HUES6 (cell line): ENCODE measurements around the gene LRP2BP.
"Not testable (repeated sequence)": the region's sequence is repeated elsewhere in the genome, so short reads cannot be mapped to it uniquely, and the experiment has no call there.

Experiments
- H3K27ac ChIP-seq: 2 replicates; pipeline ENCODE4 v1.7.0; 2013; ENCODE audit warnings: low read depth, mild to moderate bottlenecking, low read length, inconsistent platforms
- H3K27me3 ChIP-seq: 2 replicates; pipeline ENCODE4 v1.6.1; 2013; ENCODE audit warnings: low read length; ENCODE audit not compliant: control insufficient read depth, insufficient read depth
- H3K36me3 ChIP-seq: 2 replicates; pipeline ENCODE4 v1.6.1; 2013; ENCODE audit warnings: low read length; ENCODE audit not compliant: control insufficient read depth, insufficient read depth
- H3K4me1 ChIP-seq: 2 replicates; pipeline ENCODE4 v1.6.1; 2013; ENCODE audit warnings: low read length; ENCODE audit not compliant: control insufficient read depth, insufficient read depth
- H3K4me3 ChIP-seq: 2 replicates; pipeline ENCODE4 v1.5.1; 2013; ENCODE audit warnings: low read depth, low read length
- H3K9ac ChIP-seq: one replicate; pipeline ENCODE4 v1.6.1; 2013; ENCODE audit warnings: mild to moderate bottlenecking, low read length
- H3K9me3 ChIP-seq: 2 replicates; pipeline ENCODE4 v1.6.1; 2013; ENCODE audit warnings: low read depth, low read length; ENCODE audit not compliant: control insufficient read depth, insufficient read depth

Gene LRP2BP

DNA sequence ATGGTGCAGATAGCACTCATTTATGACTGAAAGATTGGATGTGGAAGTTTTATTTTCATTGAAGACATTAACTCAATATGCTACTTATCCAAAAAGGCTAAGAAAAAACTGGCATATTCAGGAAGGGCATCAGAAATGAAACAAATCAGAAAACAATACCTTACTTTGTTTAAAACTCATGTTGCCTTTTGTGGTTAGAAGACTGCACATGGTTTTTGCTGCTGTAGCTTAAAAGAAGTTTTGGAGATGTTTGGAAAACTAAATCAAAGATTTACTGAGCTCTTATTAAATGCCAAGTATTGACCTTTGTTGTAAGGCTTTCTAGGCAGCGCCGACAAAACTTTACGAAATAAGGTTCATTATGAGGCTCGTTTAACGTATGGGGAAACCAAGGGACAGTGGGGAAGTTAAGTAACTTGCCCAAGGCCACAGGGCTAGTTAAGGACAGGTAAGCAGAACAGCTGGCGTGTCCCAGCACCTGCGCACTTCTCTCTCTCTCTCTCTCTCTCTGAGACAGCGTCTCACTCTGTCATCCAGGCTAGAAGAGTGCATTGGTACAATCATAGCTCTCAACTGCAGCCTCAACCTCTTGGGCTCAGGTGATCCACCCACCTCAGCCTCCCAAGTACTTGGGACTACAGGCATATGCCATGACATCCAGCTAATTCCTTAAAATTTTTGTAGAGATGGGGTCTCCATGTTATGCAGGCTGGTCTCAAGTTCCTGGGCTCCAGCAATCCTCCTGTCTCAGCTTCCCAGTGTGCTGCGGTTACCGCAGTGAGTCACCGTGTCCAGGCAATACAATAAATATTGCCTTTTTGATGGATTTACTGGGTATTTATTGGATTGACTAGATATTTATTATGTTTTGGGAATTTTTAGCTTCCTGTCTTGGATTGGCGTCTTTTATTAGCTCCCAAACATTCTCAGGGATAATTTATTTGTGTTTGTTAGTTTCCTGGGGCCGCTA lies 16.1 kb downstream of the LRP2BP start:
- H3K27ac ChIP-seq: no peak overlapping the region
- H3K27me3 ChIP-seq: no peaks in the 10 kb centered on the region
- H3K4me3 ChIP-seq: no peak overlapping the region
- no peaks in the 10 kb centered on the region for H3K36me3 ChIP-seq
- no peaks in the 10 kb centered on the region; the same call in 1 of the 2 replicates for H3K9me3 ChIP-seq
- no peak overlapping the region for H3K9ac ChIP-seq
- peaks cover 6% of the 10 kb centered on the region; the same call in 1 of the 2 replicates for H3K4me1 ChIP-seq

DNA sequence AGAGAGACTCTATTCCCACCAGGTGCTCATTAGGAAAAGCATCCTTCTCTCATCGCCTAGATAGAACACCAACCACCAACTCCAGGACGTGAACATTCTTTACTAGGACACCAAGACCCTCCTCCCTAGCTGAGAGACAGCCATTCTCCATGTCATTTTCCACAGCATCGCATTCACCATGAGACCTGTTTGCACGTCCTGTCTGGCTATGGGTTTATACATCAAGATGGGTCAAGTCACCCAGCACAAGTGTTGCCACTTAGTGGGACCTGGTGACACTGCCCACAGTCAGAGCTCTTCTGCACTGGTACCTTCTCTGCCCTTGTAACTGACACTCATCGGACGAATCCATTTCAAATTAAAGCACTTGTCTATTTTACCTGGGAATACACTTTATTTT lies 17.5 kb downstream of the LRP2BP start:
- H3K4me3 ChIP-seq: no peak overlapping the region
- 0 out of 2 replicates have a peak, but pooled peaks cover under 1% of the 10 kb centered on the region for H3K36me3 ChIP-seq
- no peak overlapping the region for H3K9ac ChIP-seq
- H3K9me3 ChIP-seq: no peaks in the 10 kb centered on the region; the same call in 1 of the 2 replicates
- no peak overlapping the region for H3K27ac ChIP-seq
- H3K27me3 ChIP-seq: no peaks in the 10 kb centered on the region
- H3K4me1 ChIP-seq: peaks cover 6% of the 10 kb centered on the region; the same call in 1 of the 2 replicates

DNA sequence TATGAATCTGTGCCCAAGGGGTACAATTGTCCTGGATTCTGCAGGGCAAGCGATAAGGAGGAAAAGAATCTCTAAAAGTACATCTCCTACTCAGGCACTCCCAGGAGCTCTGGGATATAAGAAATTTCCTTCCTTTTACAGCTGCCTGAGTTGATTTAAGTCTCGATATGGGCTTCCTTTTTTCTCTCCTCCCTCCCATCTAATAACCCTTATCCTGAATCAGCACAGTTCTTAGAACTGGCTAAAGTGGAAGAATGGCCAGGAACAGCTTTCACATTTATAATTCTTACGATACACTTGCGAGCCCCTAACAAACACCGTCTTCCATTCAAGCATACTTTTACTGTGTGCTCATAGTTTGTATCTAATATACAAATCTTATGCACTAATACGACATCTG lies 21.2 kb downstream of the LRP2BP start:
- H3K27me3 ChIP-seq: no peaks in the 10 kb centered on the region
- no peak overlapping the region for H3K9ac ChIP-seq
- H3K4me3 ChIP-seq: no peak overlapping the region
- no peaks in the 10 kb centered on the region for H3K9me3 ChIP-seq
- peaks cover 13% of the 10 kb centered on the region; the same call in 1 of the 2 replicates for H3K36me3 ChIP-seq
- no peak overlapping the region for H3K27ac ChIP-seq
- peaks cover 13% of the 10 kb centered on the region; the same call in 1 of the 2 replicates for H3K4me1 ChIP-seq

GRCh38 chr4:185374027-185374426 lies 21.7 kb downstream of the LRP2BP start:
- Histone ChIP-seq H3K9me3 (no peaks in the 10 kb centered on the region), H3K27ac (no peak overlapping the region), H3K27me3 (no peaks in the 10 kb centered on the region), H3K36me3 (peaks cover 13% of the 10 kb centered on the region; the same call in 1 of the 2 replicates), H3K9ac (no peak overlapping the region), H3K4me3 (no peak overlapping the region), H3K4me1 (peaks cover 13% of the 10 kb centered on the region; the same call in 1 of the 2 replicates)

GRCh38 chr4:185371702-185372101 lies 24.0 kb downstream of the LRP2BP start:
- no peaks in the 10 kb centered on the region for H3K27me3 ChIP-seq
- no peak overlapping the region for H3K27ac ChIP-seq
- peaks cover 15% of the 10 kb centered on the region; the same call in 1 of the 2 replicates for H3K36me3 ChIP-seq
- H3K9me3 ChIP-seq: no peaks in the 10 kb centered on the region
- H3K9ac ChIP-seq: no peak overlapping the region
- H3K4me3 ChIP-seq: no peak overlapping the region
- peaks cover 7% of the 10 kb centered on the region; the same call in 1 of the 2 replicates for H3K4me1 ChIP-seq

- no peak overlapping the region for H3K27ac ChIP-seq
- no peaks in the 10 kb centered on the region for H3K9me3 ChIP-seq
- H3K36me3 ChIP-seq: peaks cover 15% of the 10 kb centered on the region; the same call in 1 of the 2 replicates
- H3K4me3 ChIP-seq: no peak overlapping the region
- H3K9ac ChIP-seq: no peak overlapping the region
- H3K4me1 ChIP-seq: peaks cover 7% of the 10 kb centered on the region; the same call in 1 of the 2 replicates
- H3K27me3 ChIP-seq: no peaks in the 10 kb centered on the region
These were observed 25.3 kb downstream of the LRP2BP start for GRCh38 chr4:185370268-185370949.

DNA sequence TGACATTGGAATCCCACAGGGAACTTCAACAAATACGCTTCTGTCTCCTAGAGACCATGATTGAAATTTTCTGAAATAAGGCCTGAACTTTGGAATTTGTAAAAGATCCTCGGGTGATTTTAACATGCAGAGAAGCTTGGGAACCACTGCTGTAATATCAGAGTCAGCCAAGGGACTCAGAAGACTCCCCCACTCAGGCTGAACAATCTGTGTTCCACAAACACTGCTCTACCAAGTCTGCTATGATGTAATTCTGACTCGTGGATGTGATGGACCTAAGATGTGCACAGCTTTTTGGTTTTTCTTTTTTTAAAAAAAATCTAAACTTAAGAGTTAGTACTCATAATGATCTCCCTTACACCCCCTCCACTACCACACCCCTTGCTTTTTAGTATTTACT lies 26.0 kb downstream of the LRP2BP start:
- H3K27ac ChIP-seq: no peak overlapping the region
- H3K4me1 ChIP-seq: peaks cover 7% of the 10 kb centered on the region; the same call in 1 of the 2 replicates
- no peaks in the 10 kb centered on the region for H3K27me3 ChIP-seq
- H3K4me3 ChIP-seq: no peak overlapping the region
- no peaks in the 10 kb centered on the region for H3K9me3 ChIP-seq
- peaks cover 15% of the 10 kb centered on the region; the same call in 1 of the 2 replicates for H3K36me3 ChIP-seq
- no peak overlapping the region for H3K9ac ChIP-seq

- H3K9me3 ChIP-seq: no peaks in the 10 kb centered on the region
- no peak overlapping the region for H3K27ac ChIP-seq
- H3K27me3 ChIP-seq: no peaks in the 10 kb centered on the region
- H3K9ac ChIP-seq: no peak overlapping the region
- H3K4me3 ChIP-seq: no peak overlapping the region
- H3K36me3 ChIP-seq: peaks cover 6% of the 10 kb centered on the region
- peaks cover 2% of the 10 kb centered on the region; the same call in 1 of the 2 replicates for H3K4me1 ChIP-seq
These were observed 30.8 kb downstream of the LRP2BP start for GRCh38 chr4:185364886-185365285.

- H3K27me3 ChIP-seq: no peaks in the 10 kb centered on the region
- no peak overlapping the region for H3K9ac ChIP-seq
- no peaks in the 10 kb centered on the region for H3K9me3 ChIP-seq
- no peak overlapping the region for H3K27ac ChIP-seq
- H3K4me3 ChIP-seq: no peak overlapping the region
- peaks cover 14% of the 10 kb centered on the region for H3K36me3 ChIP-seq
- H3K4me1 ChIP-seq: no peaks in the 10 kb centered on the region
These were observed 32.5 kb downstream of the LRP2BP start for GRCh38 chr4:185363251-185363650.

DNA sequence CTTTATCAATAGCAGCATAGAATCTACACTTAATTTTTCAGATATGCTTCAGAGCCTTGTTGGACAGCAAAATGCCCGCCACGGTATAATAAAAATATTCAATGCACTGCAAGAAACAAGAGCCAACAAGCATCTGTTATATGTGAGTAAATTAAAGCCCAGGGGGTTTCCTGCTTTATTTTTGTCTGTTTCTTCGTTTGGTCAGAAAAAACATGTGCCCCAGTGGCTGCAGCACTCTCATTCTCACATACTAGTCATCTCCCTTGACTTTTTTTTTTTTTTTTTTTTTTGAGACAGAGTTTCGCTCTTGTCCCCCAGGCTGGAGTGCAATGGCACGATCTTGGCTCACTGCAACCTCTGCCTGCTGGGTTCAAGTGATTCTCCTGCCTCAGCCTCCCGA lies 33.2 kb downstream of the LRP2BP start:
- peaks cover 13% of the 10 kb centered on the region for H3K36me3 ChIP-seq
- not testable (repeated sequence) for H3K9ac ChIP-seq

GRCh38 chr4:185361872-185362271 lies 33.9 kb downstream of the LRP2BP start:
- no peaks in the 10 kb centered on the region for H3K27me3 ChIP-seq
- H3K27ac ChIP-seq: no peak overlapping the region
- peaks cover 15% of the 10 kb centered on the region for H3K36me3 ChIP-seq
- H3K9ac ChIP-seq: no peak overlapping the region
- no peaks in the 10 kb centered on the region for H3K9me3 ChIP-seq
- H3K4me1 ChIP-seq: no peaks in the 10 kb centered on the region
- H3K4me3 ChIP-seq: no peak overlapping the region

More for the DNA sequence above, 33.2 kb downstream of the LRP2BP start:
- H3K4me3 ChIP-seq, H3K9me3 ChIP-seq, H3K4me1 ChIP-seq, H3K27ac ChIP-seq, H3K27me3 ChIP-seq: not testable (repeated sequence)
